Measurements from ENCODE around the gene NME4. TPM values are rescaled to one million over a fixed set of nuclear protein-coding genes. Genes with fewer than 3 reads are reported as not detected.

Gene NME4
- polyA plus RNA-seq, 3 donors: 26.7 to 31.4 (median 26.9) TPM

DNA sequence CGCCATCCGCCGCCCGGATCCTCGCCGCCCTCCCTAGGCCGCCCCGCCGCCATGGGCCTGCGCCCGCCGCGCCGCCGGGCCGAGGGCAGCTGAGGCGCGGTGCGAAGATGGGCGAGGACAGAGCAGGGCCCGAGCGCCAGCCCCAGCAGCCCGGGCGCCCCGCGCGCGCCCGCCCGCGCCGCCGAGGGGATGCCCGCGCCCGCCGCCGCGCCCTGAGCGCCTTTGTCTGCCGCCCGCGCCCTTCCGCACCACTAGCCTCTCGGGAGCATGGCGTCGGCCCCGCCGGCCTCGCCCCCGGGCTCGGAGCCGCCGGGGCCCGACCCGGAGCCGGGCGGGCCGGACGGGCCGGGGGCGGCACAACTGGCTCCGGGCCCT, 28.7 kb downstream of the NME4 start:
- H2AFZ ChIP-seq (ENCODE audit: insufficient read depth, low read depth, low read length, poor library complexity, severe bottlenecking): peak overlapping the region; percentile 94
- peak overlapping the region in 1 of 7 donors; percentile 91 for H3K27ac Mint-ChIP-seq
- H4K20me1 ChIP-seq (ENCODE audit: insufficient read depth, low read length): peaks cover 12% of the 10 kb centered on the region
- H3K27ac ChIP-seq (ENCODE audit: low read depth in 1 of 2, low read length in 2 of 2): no peak overlapping the region
- DNase-seq: no peak
- H3K79me2 ChIP-seq (ENCODE audit: insufficient read depth, low read length): peaks cover 4% of the 10 kb centered on the region
- peaks cover 31 to 41% (median 40%) of the 10 kb centered on the region in 3 donors for H3K27me3 Mint-ChIP-seq (ENCODE audit: low read depth in 3 of 3)
- H3K4me3 ChIP-seq (replicated peaks in 1 of 3; ENCODE audit: low read depth in 2 of 3, low read length in 3 of 3): peak overlapping the region in 2 of 3 experiments; percentile 69 to 78
- TF ChIP-seq, protein P1, sequence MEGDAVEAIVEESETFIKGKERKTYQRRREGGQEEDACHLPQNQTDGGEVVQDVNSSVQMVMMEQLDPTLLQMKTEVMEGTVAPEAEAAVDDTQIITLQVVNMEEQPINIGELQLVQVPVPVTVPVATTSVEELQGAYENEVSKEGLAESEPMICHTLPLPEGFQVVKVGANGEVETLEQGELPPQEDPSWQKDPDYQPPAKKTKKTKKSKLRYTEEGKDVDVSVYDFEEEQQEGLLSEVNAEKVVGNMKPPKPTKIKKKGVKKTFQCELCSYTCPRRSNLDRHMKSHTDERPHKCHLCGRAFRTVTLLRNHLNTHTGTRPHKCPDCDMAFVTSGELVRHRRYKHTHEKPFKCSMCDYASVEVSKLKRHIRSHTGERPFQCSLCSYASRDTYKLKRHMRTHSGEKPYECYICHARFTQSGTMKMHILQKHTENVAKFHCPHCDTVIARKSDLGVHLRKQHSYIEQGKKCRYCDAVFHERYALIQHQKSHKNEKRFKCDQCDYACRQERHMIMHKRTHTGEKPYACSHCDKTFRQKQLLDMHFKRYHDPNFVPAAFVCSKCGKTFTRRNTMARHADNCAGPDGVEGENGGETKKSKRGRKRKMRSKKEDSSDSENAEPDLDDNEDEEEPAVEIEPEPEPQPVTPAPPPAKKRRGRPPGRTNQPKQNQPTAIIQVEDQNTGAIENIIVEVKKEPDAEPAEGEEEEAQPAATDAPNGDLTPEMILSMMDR (IDR thresholded peaks at IDR 0.05): no peak
- no peaks in the 10 kb centered on the region for H3K9me3 ChIP-seq (replicated peaks in 1 of 2; ENCODE audit: control insufficient read depth in 1 of 2, insufficient read depth in 1 of 2, low read length in 2 of 2)
- 0% methylated on average over 63 of the region's 63 CpGs for WGBS (ENCODE audit: insufficient coverage)
- peak overlapping the region; percentile 85 to 95 for H3K4me3 Mint-ChIP-seq
- H3K36me3 ChIP-seq (replicated peaks in 1 of 2; ENCODE audit: control insufficient read depth in 1 of 2, insufficient read depth in 2 of 2, low read length in 2 of 2): no peaks in the 10 kb centered on the region
- peaks cover 0 to 24% of the 10 kb centered on the region in 2 donors for H3K27me3 ChIP-seq (ENCODE audit: control insufficient read depth in 2 of 2, insufficient read depth in 2 of 2, low read length in 2 of 2)
- peak overlapping the region; percentile 90 for H3K4me2 ChIP-seq (replicated peaks; ENCODE audit: extremely low read depth, low read length, poor library complexity, severe bottlenecking)
- H3K4me1 Mint-ChIP-seq: peaks cover 26% of the 10 kb centered on the region
- intact Hi-C loops (cut with micrococcal nuclease): no loop called here
- peaks cover 24 to 31% of the 10 kb centered on the region in 2 donors for H3K4me1 ChIP-seq (ENCODE audit: control insufficient read depth in 1 of 2, insufficient read depth in 2 of 2, low read length in 2 of 2)
- H3K9me3 Mint-ChIP-seq: peaks cover 0 to 9% (median 0%) of the 10 kb centered on the region in 7 donors
- H3K36me3 Mint-ChIP-seq: peaks cover 7% of the 10 kb centered on the region in 2 donors
- H3K9ac ChIP-seq (ENCODE audit: insufficient read depth, low read length, poor library complexity, severe bottlenecking): peak overlapping the region; percentile 56

DNA sequence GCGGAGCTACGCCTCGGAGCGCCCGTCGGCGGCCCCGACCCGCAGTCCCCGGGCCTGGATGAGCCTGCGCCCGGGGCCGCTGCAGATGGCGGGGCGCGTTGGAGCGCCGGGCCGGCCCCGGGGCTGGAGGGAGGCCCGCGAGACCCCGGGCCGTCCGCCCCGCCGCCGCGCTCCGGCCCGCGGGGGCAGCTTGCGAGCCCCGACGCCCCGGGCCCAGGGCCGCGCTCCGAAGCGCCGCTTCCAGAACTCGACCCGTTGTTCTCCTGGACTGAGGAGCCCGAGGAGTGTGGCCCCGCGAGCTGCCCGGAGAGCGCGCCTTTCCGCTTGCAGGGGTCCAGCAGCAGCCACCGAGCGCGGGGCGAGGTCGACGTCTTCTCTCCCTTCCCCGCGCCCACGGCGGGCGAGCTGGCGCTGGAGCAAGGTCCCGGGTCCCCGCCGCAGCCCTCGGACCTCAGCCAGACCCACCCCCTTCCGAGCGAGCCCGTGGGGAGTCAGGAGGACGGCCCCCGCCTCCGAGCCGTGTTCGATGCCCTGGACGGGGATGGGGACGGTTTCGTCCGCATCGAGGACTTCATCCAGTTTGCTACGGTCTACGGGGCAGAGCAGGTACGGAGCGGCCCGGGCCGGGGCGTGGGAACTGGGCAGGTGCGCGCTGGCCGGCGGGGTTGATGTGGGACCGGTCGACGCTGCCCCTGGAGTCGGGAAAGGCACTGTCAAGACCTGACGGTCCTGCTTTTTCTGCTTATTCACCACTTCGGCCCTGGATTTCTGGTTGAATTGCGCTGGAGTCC, 29.3 kb downstream of the NME4 start:
- Mint-ChIP-seq H3K27me3 (ENCODE audit: low read depth in 3 of 3) (peaks cover 29 to 41% (median 40%) of the 10 kb centered on the region in 3 donors), H3K27ac (peak overlapping the region in 1 of 7 donors; percentile 8), H3K9me3 (peaks cover 0 to 9% (median 0%) of the 10 kb centered on the region in 7 donors), H3K36me3 (peaks cover 7% of the 10 kb centered on the region in 2 donors), H3K4me3 (peak overlapping the region; percentile 76 to 87), H3K4me1 (peaks cover 26% of the 10 kb centered on the region)
- no peaks in the 10 kb centered on the region for H3K9me3 ChIP-seq (replicated peaks in 1 of 2; ENCODE audit: control insufficient read depth in 1 of 2, insufficient read depth in 1 of 2, low read length in 2 of 2)
- peaks cover 24 to 31% of the 10 kb centered on the region in 2 donors for H3K4me1 ChIP-seq (ENCODE audit: control insufficient read depth in 1 of 2, insufficient read depth in 2 of 2, low read length in 2 of 2)
- H3K4me2 ChIP-seq (replicated peaks; ENCODE audit: extremely low read depth, low read length, poor library complexity, severe bottlenecking): peak overlapping the region; percentile 90
- intact Hi-C loops (cut with micrococcal nuclease): no loop called here
- H3K27ac ChIP-seq (ENCODE audit: low read depth in 1 of 2, low read length in 2 of 2): no peak overlapping the region
- H3K36me3 ChIP-seq (replicated peaks in 1 of 2; ENCODE audit: control insufficient read depth in 1 of 2, insufficient read depth in 2 of 2, low read length in 2 of 2): no peaks in the 10 kb centered on the region
- WGBS (ENCODE audit: insufficient coverage): under 1% methylated on average over 97 of the region's 97 CpGs
- H2AFZ ChIP-seq (ENCODE audit: insufficient read depth, low read depth, low read length, poor library complexity, severe bottlenecking): peak overlapping the region; percentile 79
- no peak for DNase-seq
- peak overlapping the region; percentile 56 for H3K9ac ChIP-seq (ENCODE audit: insufficient read depth, low read length, poor library complexity, severe bottlenecking)
- TF ChIP-seq, protein P1 (IDR thresholded peaks at IDR 0.05): no peak
- peaks cover 0 to 24% of the 10 kb centered on the region in 2 donors for H3K27me3 ChIP-seq (ENCODE audit: control insufficient read depth in 2 of 2, insufficient read depth in 2 of 2, low read length in 2 of 2)
- H4K20me1 ChIP-seq (ENCODE audit: insufficient read depth, low read length): peaks cover 12% of the 10 kb centered on the region
- H3K4me3 ChIP-seq (replicated peaks in 1 of 3; ENCODE audit: low read depth in 2 of 3, low read length in 3 of 3): peak overlapping the region; percentile 2 to 77 (median 17)
- peaks cover 4% of the 10 kb centered on the region for H3K79me2 ChIP-seq (ENCODE audit: insufficient read depth, low read length)

Measured in CD14-positive monocyte (primary cell).